NCI-H2081 (cell line): ENCODE results near the gene SMC6.

ENCODE experiments used
- DNase-seq, 2 experiments: peaks; one replicate each; lab custom pipeline; 2025; lab: John Stamatoyannopoulos, UW

The SMC6 gene

GRCh38 chr2:17765398-17765797, 11.8 kb upstream of the SMC6 start:
- DNase-seq = no peak

- DNase-seq = no peak
Measured at GRCh38 chr2:17763641-17764333, 10.2 kb upstream of the SMC6 start.

- no peak for DNase-seq
Measured at GRCh38 chr2:17762451-17762850, 8.8 kb upstream of the SMC6 start.

- no peak for DNase-seq
Measured at GRCh38 chr2:17759805-17760204, 6.2 kb upstream of the SMC6 start.

GRCh38 chr2:17758118-17758517, 4.5 kb upstream of the SMC6 start:
- no peak for DNase-seq

- DNase-seq = no peak
Measured at GRCh38 chr2:17757321-17757720, 3.7 kb upstream of the SMC6 start.

- no peak for DNase-seq
Measured at GRCh38 chr2:17756668-17757067, 3.1 kb upstream of the SMC6 start.

- DNase-seq = peak in 1 of 2 experiments; percentile 23
Measured at GRCh38 chr2:17754773-17755425, 1.3 kb upstream of the SMC6 start.

GRCh38 chr2:17752892-17753802, 463 bp downstream of the SMC6 start:
- peak; percentile 65 to 72 for DNase-seq

- DNase-seq = no peak
Measured at GRCh38 chr2:17752246-17752645, 1.4 kb downstream of the SMC6 start.

- DNase-seq = no peak
Measured at GRCh38 chr2:17749753-17750438, 3.7 kb downstream of the SMC6 start.

- DNase-seq = no peak
Measured at GRCh38 chr2:17748745-17749144, 4.9 kb downstream of the SMC6 start.

GRCh38 chr2:17747684-17748452, 5.7 kb downstream of the SMC6 start:
- no peak for DNase-seq

GRCh38 chr2:17740203-17740602, 13.4 kb downstream of the SMC6 start:
- no peak for DNase-seq

GRCh38 chr2:17736989-17737388, 16.6 kb downstream of the SMC6 start:
- no peak for DNase-seq

GRCh38 chr2:17735864-17736263, 17.7 kb downstream of the SMC6 start:
- DNase-seq = no peak

- DNase-seq = no peak
Measured at GRCh38 chr2:17733599-17733998, 20.0 kb downstream of the SMC6 start.

- no peak for DNase-seq
Measured at GRCh38 chr2:17729880-17730279, 23.7 kb downstream of the SMC6 start.

- DNase-seq = no peak
Measured at GRCh38 chr2:17728210-17728609, 25.4 kb downstream of the SMC6 start.

GRCh38 chr2:17719562-17720371, 33.8 kb downstream of the SMC6 start:
- no peak for DNase-seq

- DNase-seq = no peak
Measured at GRCh38 chr2:17718689-17719088, 34.9 kb downstream of the SMC6 start.
